Keratinocyte (primary cell): ENCODE data around the gene B9D1.

Source experiments
- CTCF ChIP-seq, 3 experiments: IDR thresholded peaks in 1 of 3; conservative IDR thresholded peaks in 1 of 3; optimal IDR thresholded peaks in 1 of 3; 2 replicates in 2 of 3; 3 replicates in 1 of 3; pipeline versions ENCODE3 to v1.5.1; 2011; ENCODE audit warnings: low read length in 3 of 3, mild to moderate bottlenecking in 3 of 3, moderate library complexity in 2 of 3, control low read depth in 1 of 3, inconsistent platforms in 1 of 3; ENCODE audit not compliant: insufficient read depth in 2 of 3; ENCODE audit errors: extremely low read depth in 1 of 3
- EZH2 ChIP-seq: IDR thresholded peaks from one replicate; pipeline ENCODE4 v1.6.1; 2012; ENCODE audit warnings: inconsistent platforms, mild to moderate bottlenecking, low read length, moderate library complexity

GRCh38 chr17:19370493-19370960, 8.0 kb upstream of the B9D1 start:
- TF ChIP-seq CTCF (optimal IDR thresholded peaks at IDR 0.05 in 1 of 3, IDR thresholded peaks at IDR 0.05 in 1 of 3, conservative IDR thresholded peaks at IDR 0.05 in 1 of 3; ENCODE audit: extremely low read depth in 1 of 3, insufficient read depth in 2 of 3, low read length in 3 of 3) (no peak), EZH2 (no peak)
